NCI-H345 treated with DMSO at 0.1 percent for 48 hours (cell line): ENCODE results near the gene MMS22L.

Source experiments
- DNase-seq: peaks from one replicate; lab custom pipeline; 2025; ENCODE audit not compliant: unreplicated experiment; lab: John Stamatoyannopoulos, UW

The MMS22L gene

GRCh38 chr6:97282726-97283617 is at the start of gene MMS22L:
MMS22L (minus strand) TSS chr6:97283216; CDS start chr6:97282477, 739 bp downstream.
- peak; percentile 92 for DNase-seq

- DNase-seq, result no peak
Observed at GRCh38 chr6:97322811-97323210, 39.8 kb upstream of the MMS22L start.

GRCh38 chr6:97322226-97322625 is 39.2 kb upstream of the MMS22L start:
- DNase-seq, result no peak

- no peak for DNase-seq
Observed at GRCh38 chr6:97316978-97317377, 34.0 kb upstream of the MMS22L start.

GRCh38 chr6:97312241-97312640 is 29.2 kb upstream of the MMS22L start:
- DNase-seq, result no peak

- no peak for DNase-seq
Observed at GRCh38 chr6:97306544-97307320, 23.7 kb upstream of the MMS22L start.

GRCh38 chr6:97305414-97306066 is 22.5 kb upstream of the MMS22L start:
- no peak for DNase-seq

- DNase-seq, result no peak
Observed at GRCh38 chr6:97304701-97305100, 21.7 kb upstream of the MMS22L start.

- DNase-seq, result no peak
Observed at GRCh38 chr6:97294451-97294850, 11.4 kb upstream of the MMS22L start.

- DNase-seq, result no peak
Observed at GRCh38 chr6:97293198-97293696, 10.2 kb upstream of the MMS22L start.

GRCh38 chr6:97292671-97293070 is 9.7 kb upstream of the MMS22L start:
- no peak for DNase-seq

GRCh38 chr6:97291896-97292295 is 8.9 kb upstream of the MMS22L start:
- no peak for DNase-seq

- DNase-seq, result no peak
Observed at GRCh38 chr6:97289332-97289731, 6.3 kb upstream of the MMS22L start.

- DNase-seq, result no peak
Observed at GRCh38 chr6:97288188-97288587, 5.2 kb upstream of the MMS22L start.

GRCh38 chr6:97282238-97282725 is 734 bp downstream of the MMS22L start:
- DNase-seq, result no peak

GRCh38 chr6:97280766-97281165 is 2.2 kb downstream of the MMS22L start:
- no peak for DNase-seq

GRCh38 chr6:97275804-97276203 is 7.2 kb downstream of the MMS22L start:
- no peak for DNase-seq

GRCh38 chr6:97269821-97270220 is 13.2 kb downstream of the MMS22L start:
- no peak for DNase-seq

GRCh38 chr6:97262676-97263075 is 20.3 kb downstream of the MMS22L start:
- no peak for DNase-seq

GRCh38 chr6:97246842-97247241 is 36.2 kb downstream of the MMS22L start:
- DNase-seq, result no peak

- no peak for DNase-seq
Observed at GRCh38 chr6:97240222-97240621, 42.8 kb downstream of the MMS22L start.
